Right renal cortex interstitium (tissue), 3 donors: ENCODE measurements around the gene SLC8A1. TPM values are rescaled to one million over a fixed set of nuclear protein-coding genes. Genes with fewer than 3 reads are reported as not detected.
"Not testable (repeated sequence)": the region's sequence is repeated elsewhere in the genome, so short reads cannot be mapped to it uniquely, and the experiment has no call there.

ENCODE experiments used
- DNase-seq, 3 donors: peaks; one replicate each; pipeline ENCODE4 v3.0.0-alpha.2; 2013; ENCODE audit warnings: low read depth in 3 of 3, low spot score in 2 of 3
- polyA plus RNA-seq, 3 donors: library from polyadenylated mRNA; unstranded; fragments of 120-200 nt; gene quantifications; one replicate each; pipeline ENCODE4 v1.2.1, GENCODE V29; 2013; ENCODE audit not compliant: insufficient read length in 3 of 3

Gene SLC8A1
- polyA plus RNA-seq, 3 donors, result 69.9 to 76.3 (median 71.1) TPM

- no peak for DNase-seq
Measured at GRCh38 chr2:40097691-40098385, 354.1 kb downstream of the SLC8A1 start.

GRCh38 chr2:40096360-40096759 lies 355.5 kb downstream of the SLC8A1 start:
- DNase-seq, result no peak

GRCh38 chr2:40095000-40095399 lies 356.9 kb downstream of the SLC8A1 start:
- no peak for DNase-seq

GRCh38 chr2:40094451-40094850 lies 357.4 kb downstream of the SLC8A1 start:
- DNase-seq, result no peak

DNA sequence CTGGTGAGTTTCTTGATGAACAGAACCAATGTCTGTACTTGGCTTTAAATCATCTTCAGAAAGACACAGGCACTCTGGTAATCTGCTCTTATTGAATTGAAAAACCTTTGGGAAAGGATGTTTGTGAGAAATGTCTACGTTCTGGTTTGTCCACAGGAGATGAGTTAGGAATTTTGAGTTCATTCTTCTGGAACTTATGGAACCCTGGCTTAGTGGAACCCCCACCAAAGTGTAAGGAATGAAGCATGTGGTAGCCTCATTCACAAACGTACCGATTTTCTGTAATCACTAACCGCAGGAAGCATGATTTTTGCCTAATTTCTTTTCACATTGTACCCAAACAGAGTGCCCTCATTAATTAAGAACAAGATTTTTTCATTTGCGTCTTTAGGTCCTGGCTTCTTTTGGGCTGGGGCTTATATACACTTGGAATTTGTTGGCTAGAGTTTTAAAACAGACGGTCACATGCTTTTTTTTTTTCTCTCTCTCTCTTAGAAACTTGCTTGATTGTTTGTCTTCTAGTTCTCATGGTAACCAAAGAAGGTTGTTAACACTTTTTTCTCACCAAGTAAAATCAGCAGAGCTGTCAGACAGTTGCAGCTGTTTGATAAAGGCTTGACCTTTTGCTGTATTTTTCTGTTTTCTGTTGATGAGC lies 358.7 kb downstream of the SLC8A1 start:
- no peak for DNase-seq

DNA sequence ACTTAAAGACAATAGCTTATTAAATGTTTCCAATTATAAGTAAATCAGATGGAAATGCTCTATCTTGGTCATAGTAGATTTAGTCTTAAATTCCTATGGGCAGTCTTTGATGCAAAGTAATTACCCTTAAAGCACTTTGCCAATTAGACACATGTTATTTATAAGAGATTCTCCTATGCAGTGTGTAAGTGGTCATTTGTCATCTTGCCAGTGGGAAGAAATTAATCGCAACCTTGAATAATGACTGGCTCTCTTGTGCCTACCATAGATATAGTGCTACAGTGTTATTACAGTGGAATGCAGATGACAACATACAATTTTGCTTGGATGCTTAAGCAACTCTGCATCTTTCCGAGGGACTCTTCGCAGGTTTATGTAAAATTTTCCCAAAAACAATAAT lies 361.8 kb downstream of the SLC8A1 start:
- DNase-seq, result no peak

DNA sequence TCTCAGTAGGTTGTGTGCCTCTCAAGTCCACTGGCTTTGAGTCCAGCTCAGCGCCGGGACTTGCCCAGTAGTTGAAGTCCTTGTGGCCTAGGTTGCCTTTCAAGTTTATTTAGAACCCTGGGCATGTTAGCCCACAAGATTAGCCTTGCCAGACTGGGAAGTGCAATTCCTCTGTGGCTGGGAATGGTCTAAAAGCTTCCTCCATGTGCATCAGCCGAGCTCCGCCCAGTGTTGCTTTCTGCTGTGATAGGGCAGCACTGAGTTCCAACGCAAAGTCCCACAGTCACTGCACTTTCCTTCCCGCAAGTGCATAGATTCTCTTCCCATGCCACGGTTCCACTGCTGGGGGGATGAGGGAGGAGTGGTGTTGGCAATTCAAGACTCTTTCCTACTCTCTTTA lies 364.0 kb downstream of the SLC8A1 start:
- DNase-seq, result no peak

- DNase-seq, result no peak
Measured at GRCh38 chr2:40087434-40087833, 364.5 kb downstream of the SLC8A1 start.

DNA sequence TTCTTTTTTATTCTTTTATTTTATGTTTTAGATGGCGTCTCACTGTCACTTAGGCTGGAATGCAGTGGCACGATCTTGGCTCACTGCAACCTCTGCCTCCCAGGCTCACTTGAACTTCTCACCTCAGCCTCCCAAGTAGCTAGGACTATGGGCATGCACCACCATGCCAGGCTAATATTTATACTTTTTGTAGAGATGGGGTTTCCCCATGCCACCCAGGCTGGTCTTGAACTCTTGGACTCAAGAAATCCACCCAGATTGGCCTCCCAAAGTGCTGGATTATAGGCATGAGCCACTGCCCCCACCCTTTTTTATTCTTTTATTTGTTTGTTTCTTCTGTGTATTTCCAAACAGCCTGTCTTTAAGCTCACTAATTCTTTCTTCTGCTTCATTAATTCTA lies 366.1 kb downstream of the SLC8A1 start:
- no peak for DNase-seq

DNA sequence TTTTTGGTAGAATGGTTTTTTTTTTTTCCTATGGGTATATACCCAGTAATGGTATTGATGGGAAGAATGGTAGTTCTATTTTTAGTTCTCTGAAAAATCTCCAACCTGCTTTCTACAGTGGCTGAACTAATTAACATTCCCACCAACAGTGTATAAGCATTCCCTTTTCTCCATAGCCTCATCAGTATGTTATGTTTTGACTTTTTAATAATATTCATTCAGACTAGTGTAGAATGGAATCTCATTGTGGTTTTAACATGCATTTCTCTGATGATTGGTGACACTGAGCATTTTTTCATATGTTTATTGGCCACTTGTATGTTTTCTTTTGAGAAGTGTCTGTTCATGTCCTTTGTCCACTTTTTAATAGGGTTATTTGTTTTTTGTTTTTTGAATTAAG lies 378.6 kb downstream of the SLC8A1 start:
- not testable (repeated sequence) for DNase-seq

DNA sequence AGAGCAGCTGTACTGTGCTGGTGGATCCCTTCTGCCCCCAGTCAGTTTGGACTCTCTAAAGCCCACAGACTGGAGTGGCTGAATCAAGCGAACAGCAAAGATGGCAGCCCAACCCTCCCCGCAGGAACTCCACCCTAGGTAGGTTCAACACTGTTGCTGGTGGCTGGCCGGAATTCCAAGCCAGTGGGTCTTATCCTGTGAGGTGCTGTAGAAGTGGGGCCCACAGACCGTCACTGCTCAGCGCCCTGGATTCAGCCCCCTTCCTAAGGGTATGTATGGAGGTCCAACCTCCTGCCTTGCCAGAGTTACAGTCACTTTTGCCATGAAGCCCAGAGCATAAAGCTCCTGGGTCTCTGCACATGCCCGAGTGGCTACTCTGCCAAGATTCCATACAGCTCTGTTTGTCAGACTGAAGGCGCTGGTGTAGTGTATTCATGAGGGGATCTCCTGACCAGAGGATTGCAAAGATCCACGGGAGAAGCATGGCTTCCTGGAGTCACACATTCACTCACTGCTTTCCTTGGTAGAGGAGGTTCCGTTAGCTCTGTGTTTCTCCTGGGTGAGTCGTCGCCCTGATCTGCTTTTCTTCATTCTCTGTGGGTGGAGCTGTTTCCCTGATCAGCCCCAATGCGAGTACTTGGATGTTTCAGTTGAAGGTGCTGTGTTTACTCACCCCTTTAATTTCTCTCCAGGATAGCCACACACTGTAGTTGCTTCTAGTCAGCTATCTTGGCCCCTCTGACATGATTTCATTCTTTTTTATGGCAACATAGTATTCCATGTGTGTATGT lies 379.3 kb downstream of the SLC8A1 start:
- DNase-seq, result no peak

GRCh38 chr2:40062381-40062780 lies 389.5 kb downstream of the SLC8A1 start:
- DNase-seq, result no peak

DNA sequence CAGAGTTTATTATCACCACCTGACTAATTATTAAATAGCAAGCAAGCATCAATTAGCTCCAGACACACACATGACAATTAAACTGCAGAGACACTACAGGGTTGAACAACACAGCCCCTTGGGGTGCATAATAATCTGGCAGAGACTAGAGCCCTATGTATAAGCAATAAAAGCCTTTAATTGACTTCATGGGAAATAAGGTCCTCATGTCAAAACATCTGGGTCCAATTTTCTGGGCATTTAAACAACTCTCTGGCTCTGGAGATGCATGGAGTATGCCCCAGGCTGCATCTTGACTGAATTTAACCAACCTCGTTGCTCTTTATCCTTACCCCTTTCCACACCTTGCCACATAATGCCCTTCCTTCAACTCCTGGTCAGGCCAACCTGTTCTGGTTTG lies 402.1 kb downstream of the SLC8A1 start:
- DNase-seq, result no peak

- DNase-seq, result no peak
Measured at GRCh38 chr2:40048506-40048905, 403.4 kb downstream of the SLC8A1 start.

DNA sequence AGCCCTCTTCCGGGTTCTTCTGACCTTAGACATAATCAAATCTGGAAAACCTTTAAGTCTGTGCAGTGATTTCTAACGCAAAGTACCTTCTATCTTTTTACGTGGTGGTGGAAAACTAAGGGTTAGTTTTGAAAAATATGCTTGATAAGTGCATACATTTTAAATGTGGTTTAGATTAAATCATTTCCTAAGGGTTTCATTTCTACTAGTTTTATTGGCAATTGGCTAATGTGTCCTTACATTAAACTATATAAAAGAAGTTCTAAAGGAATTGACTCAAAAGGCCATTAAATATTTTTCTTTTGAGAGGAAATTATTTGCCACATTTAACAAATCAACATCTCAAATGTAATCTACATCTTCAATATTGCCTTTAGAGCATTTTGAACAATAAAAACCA lies 404.5 kb downstream of the SLC8A1 start:
- DNase-seq, result no peak
